ENCODE results near the gene PLA2G1B. TPM values are rescaled to one million over a fixed set of nuclear protein-coding genes. Genes with fewer than 3 reads are reported as not detected.
A peak's percentile ranks its signal among the peaks of the same experiment; 100 is the strongest.

The PLA2G1B gene
- total RNA-seq, 2 donors from 2014 or later = not detected

GRCh38 chr12:120353556-120354317 lies 26.2 kb upstream of the PLA2G1B start:
- H3K36me3 ChIP-seq = no peaks in the 10 kb centered on the region
- no peak overlapping the region for H3K27ac ChIP-seq
- no peak for TF ChIP-seq POLR2A (IDR thresholded peaks at IDR 0.05)
- TF ChIP-seq POLR2AphosphoS5 (IDR thresholded peaks at IDR 0.05) = no peak
- H3K4me1 ChIP-seq (replicated peaks) = no peaks in the 10 kb centered on the region
- H3K27me3 ChIP-seq (replicated peaks; ENCODE audit: insufficient read depth) = no peaks in the 10 kb centered on the region
- intact Hi-C loops (cut with DNase I) = no loop called here
- no peaks in the 10 kb centered on the region for H3K9me3 ChIP-seq
- 99% methylated on average over 4 of the region's 4 CpGs for WGBS
- H3K4me3 ChIP-seq = no peak overlapping the region
- no peak for DNase-seq (ENCODE audit: low spot score)

GRCh38 chr12:120353136-120353535 lies 25.6 kb upstream of the PLA2G1B start:
- WGBS = 100% methylated on average over 6 of the region's 6 CpGs
- no peak overlapping the region for H3K27ac ChIP-seq
- TF ChIP-seq POLR2A (IDR thresholded peaks at IDR 0.05) = no peak
- no peak for TF ChIP-seq CTCF (IDR thresholded peaks at IDR 0.05)
- TF ChIP-seq POLR2AphosphoS5 (IDR thresholded peaks at IDR 0.05) = no peak
- intact Hi-C loops (cut with DNase I) = no loop called here
- DNase-seq (ENCODE audit: low spot score) = no peak
- no peaks in the 10 kb centered on the region for H3K4me1 ChIP-seq (replicated peaks)
- H3K36me3 ChIP-seq = no peaks in the 10 kb centered on the region
- H3K4me3 ChIP-seq = no peak overlapping the region
- H3K9me3 ChIP-seq = no peaks in the 10 kb centered on the region
- no peaks in the 10 kb centered on the region for H3K27me3 ChIP-seq (replicated peaks; ENCODE audit: insufficient read depth)

DNA sequence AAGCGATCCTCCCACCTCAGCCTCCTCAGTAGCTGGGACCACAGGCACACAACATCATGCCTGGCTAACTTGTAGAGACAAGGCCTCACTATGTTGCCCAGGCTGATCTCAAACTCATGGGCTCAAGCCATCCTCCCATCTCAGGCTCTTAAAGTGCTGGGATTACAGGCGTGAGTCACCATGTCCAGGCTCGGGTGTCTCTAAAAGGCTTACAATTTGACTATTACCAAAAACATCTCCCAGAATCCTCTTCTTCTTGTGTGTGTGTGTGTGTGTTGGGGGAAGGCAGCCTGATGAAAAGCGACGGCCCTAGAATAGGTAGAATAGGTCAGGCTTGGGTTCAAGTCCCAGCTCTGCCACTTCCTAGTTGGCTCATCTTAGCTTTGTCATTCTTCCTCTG lies 24.5 kb upstream of the PLA2G1B start:
- WGBS = 77% methylated on average over 5 of the region's 5 CpGs
- Histone ChIP-seq H3K27me3 (replicated peaks; ENCODE audit: insufficient read depth) (no peaks in the 10 kb centered on the region), H3K27ac (no peak overlapping the region), H3K4me1 (replicated peaks) (no peaks in the 10 kb centered on the region), H3K4me3 (no peak overlapping the region), H3K9me3 (no peaks in the 10 kb centered on the region), H3K36me3 (no peaks in the 10 kb centered on the region)
- no peak for DNase-seq (ENCODE audit: low spot score)
- TF ChIP-seq POLR2A (IDR thresholded peaks at IDR 0.05) (no peak), CTCF (IDR thresholded peaks at IDR 0.05) (no peak), POLR2AphosphoS5 (IDR thresholded peaks at IDR 0.05) (no peak)
- intact Hi-C loops (cut with DNase I) = no loop called here

DNA sequence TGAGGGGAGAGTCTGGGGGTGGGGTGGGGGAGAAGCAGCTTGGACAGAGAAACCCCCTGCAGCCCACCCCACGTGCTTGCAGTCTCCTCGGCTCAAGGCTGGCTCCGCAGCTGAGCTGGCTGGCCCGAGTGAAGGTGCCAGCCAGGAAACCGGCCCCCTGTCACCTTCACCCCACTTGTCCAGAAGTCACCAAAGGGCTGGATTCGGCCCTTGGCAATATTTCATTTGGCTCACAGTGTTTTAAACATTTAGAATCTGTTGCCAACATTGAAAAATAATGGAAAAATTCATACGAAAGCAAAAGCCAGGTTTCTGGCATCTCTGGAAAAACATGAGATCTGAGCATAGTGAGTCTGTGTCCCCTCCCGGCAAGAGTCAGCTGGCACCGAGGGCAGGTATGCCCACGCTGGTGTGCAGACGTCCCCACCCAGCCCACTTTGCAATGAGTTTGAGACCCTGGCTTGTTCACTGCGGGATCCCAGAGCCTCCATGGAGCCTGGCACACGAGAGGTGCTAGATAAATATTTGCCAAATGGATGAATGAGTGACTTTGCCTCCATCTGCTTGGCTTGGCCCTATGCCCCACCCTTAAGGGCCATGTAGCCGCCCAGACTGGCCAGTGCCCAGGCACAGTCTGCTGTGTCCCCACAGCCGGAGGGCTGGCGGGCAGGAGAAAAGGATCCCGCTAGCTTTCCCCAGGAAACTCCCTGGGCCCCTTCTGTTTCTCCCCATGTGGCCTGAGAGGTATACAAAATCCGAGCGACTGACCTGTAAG lies 23.2 kb upstream of the PLA2G1B start:
- Histone ChIP-seq H3K4me1 (replicated peaks) (no peaks in the 10 kb centered on the region), H3K27ac (no peak overlapping the region), H3K9me3 (no peaks in the 10 kb centered on the region), H3K27me3 (replicated peaks; ENCODE audit: insufficient read depth) (no peaks in the 10 kb centered on the region), H3K4me3 (no peak overlapping the region), H3K36me3 (no peaks in the 10 kb centered on the region)
- DNase-seq (ENCODE audit: low spot score) = peak; percentile 38
- 70% methylated on average over 19 of the region's 19 CpGs for WGBS
- TF ChIP-seq CTCF (IDR thresholded peaks at IDR 0.05) (no peak), POLR2AphosphoS5 (IDR thresholded peaks at IDR 0.05) (peak; percentile 58), POLR2A (IDR thresholded peaks at IDR 0.05) (no peak)
- intact Hi-C loops (cut with DNase I) = no loop called here

DNA sequence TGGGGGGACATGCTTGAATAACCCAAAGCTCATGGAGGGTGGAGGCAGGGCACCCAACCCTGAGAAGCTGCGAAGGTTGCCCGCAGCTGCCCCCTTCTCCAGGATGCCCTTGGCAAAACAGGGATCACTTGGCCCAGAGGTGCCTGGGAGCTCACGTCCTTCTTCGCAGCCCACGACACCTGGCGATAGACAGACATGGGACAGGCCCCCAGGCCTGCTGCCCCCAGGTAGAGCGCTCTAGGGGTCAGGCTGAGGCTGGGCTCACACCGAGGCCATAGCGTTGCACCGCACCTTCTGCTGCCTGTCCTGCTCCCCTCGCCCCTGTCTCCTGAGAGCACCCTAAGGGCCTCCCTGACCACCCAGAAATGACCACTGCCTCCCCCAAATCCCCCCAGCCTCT lies 20.2 kb upstream of the PLA2G1B start:
- no peak overlapping the region for H3K4me3 ChIP-seq
- DNase-seq (ENCODE audit: low spot score) = no peak
- no peaks in the 10 kb centered on the region for H3K36me3 ChIP-seq
- no peaks in the 10 kb centered on the region for H3K27me3 ChIP-seq (replicated peaks; ENCODE audit: insufficient read depth)
- TF ChIP-seq POLR2AphosphoS5 (IDR thresholded peaks at IDR 0.05) = no peak
- TF ChIP-seq CTCF (IDR thresholded peaks at IDR 0.05) = no peak
- H3K4me1 ChIP-seq (replicated peaks) = no peaks in the 10 kb centered on the region
- intact Hi-C loops (cut with DNase I) = no loop called here
- no peaks in the 10 kb centered on the region for H3K9me3 ChIP-seq
- 92% methylated on average over 11 of the region's 11 CpGs for WGBS
- H3K27ac ChIP-seq = no peak overlapping the region

Measured in prostate gland (tissue), 2 donors.